T-helper 2 cell treated with Interferon-gamma antibody and Interleukin-4, amounts not matched to agents 5 μg/mL and 100 μg/mL, for 36 hours (primary cell): ENCODE measurements around the gene RYR2.

Experiments used
- DNase-seq: peaks from one replicate; pipeline ENCODE4 v3.0.0; 2021; ENCODE audit warnings: low spot score
- H3K27ac Mint-ChIP-seq: one replicate; pipeline ENCODE4 v1.8.0; 2021; ENCODE audit warnings: mild to moderate bottlenecking, mixed read lengths
- H3K27me3 Mint-ChIP-seq: one replicate; pipeline ENCODE4 v1.8.0; 2021; ENCODE audit warnings: low read depth, mixed read lengths
- H3K36me3 Mint-ChIP-seq: one replicate; pipeline ENCODE4 v1.8.0; 2021; ENCODE audit warnings: low read depth, mixed read lengths
- H3K4me1 Mint-ChIP-seq: one replicate; pipeline ENCODE4 v1.8.0; 2021; ENCODE audit warnings: low read depth, mixed read lengths
- H3K4me3 Mint-ChIP-seq: one replicate; pipeline ENCODE4 v1.8.0; 2022; ENCODE audit warnings: mild to moderate bottlenecking, moderate library complexity, mixed read lengths
- H3K9me3 Mint-ChIP-seq: one replicate; pipeline ENCODE4 v1.8.0; 2021; ENCODE audit warnings: mixed read lengths

The RYR2 gene

GRCh38 chr1:237509748-237510147, 467.8 kb downstream of the RYR2 start:
- Mint-ChIP-seq H3K9me3 (no peaks in the 10 kb centered on the region), H3K27me3 (peaks cover 11% of the 10 kb centered on the region), H3K4me1 (peaks cover 5% of the 10 kb centered on the region), H3K4me3 (no peak overlapping the region), H3K36me3 (no peaks in the 10 kb centered on the region), H3K27ac (no peak overlapping the region)
- DNase-seq = no peak

DNA sequence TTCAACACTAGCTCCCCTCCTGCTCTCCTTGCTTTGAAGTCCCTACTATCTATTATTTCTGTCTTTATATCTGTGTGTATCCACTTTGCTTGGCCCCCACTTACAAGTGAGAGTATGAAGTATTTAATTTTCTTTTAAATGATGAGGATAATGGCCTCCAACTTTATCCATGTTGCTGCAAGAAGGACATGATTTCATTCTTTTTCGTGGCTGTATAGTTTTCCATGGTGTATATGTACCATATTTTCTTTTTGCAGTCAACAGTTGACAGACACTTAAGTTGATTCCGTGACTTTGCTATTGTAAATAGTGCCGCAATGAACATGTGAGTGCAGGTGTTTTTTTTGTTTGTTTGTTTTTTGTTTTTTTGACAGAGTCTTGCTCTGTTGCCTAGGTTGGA, 483.1 kb downstream of the RYR2 start:
- no peaks in the 10 kb centered on the region for H3K36me3 Mint-ChIP-seq

GRCh38 chr1:237527761-237528160, 485.8 kb downstream of the RYR2 start:
- no peak for DNase-seq
- H3K27me3 Mint-ChIP-seq = no peaks in the 10 kb centered on the region
- H3K4me1 Mint-ChIP-seq = no peaks in the 10 kb centered on the region
- no peaks in the 10 kb centered on the region for H3K36me3 Mint-ChIP-seq
- no peak overlapping the region for H3K27ac Mint-ChIP-seq
- H3K4me3 Mint-ChIP-seq = no peak overlapping the region
- no peaks in the 10 kb centered on the region for H3K9me3 Mint-ChIP-seq

More for the DNA sequence above, 483.1 kb downstream of the RYR2 start:
- Mint-ChIP-seq H3K9me3 (no peaks in the 10 kb centered on the region), H3K4me3 (no peak overlapping the region), H3K27me3 (no peaks in the 10 kb centered on the region), H3K27ac (no peak overlapping the region), H3K4me1 (no peaks in the 10 kb centered on the region)
- no peak for DNase-seq

- Mint-ChIP-seq H3K4me1 (no peaks in the 10 kb centered on the region), H3K27ac (no peak overlapping the region), H3K27me3 (no peaks in the 10 kb centered on the region), H3K36me3 (no peaks in the 10 kb centered on the region), H3K4me3 (no peak overlapping the region), H3K9me3 (no peaks in the 10 kb centered on the region)
- no peak for DNase-seq
These were observed 486.6 kb downstream of the RYR2 start for GRCh38 chr1:237528545-237528944.

DNA sequence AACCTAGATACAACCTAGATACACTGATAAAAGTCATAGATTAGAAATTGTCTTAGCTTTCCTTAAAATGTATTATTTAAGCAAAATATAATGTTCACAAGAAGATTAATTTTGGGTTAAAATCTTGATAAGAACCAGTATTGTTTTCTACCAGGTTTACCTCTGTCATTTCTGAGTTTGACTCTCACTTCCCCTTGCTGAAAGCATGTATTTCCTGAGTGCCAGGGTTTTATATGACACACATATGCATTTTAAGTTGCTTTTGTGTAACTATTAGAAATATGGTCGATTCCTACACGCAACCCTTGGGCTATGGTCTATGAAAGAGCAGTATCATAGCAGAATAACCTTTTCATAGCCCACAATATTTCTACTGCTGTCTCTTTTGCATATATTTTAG, 497.1 kb downstream of the RYR2 start:
- H3K27me3 Mint-ChIP-seq = no peaks in the 10 kb centered on the region
- no peaks in the 10 kb centered on the region for H3K9me3 Mint-ChIP-seq
- no peak overlapping the region for H3K27ac Mint-ChIP-seq
- no peak overlapping the region for H3K4me3 Mint-ChIP-seq
- H3K36me3 Mint-ChIP-seq = no peaks in the 10 kb centered on the region
- no peak for DNase-seq
- no peaks in the 10 kb centered on the region for H3K4me1 Mint-ChIP-seq

GRCh38 chr1:237542525-237543418, 500.8 kb downstream of the RYR2 start:
- H3K4me1 Mint-ChIP-seq = no peaks in the 10 kb centered on the region
- no peak overlapping the region for H3K27ac Mint-ChIP-seq
- no peaks in the 10 kb centered on the region for H3K36me3 Mint-ChIP-seq
- no peak overlapping the region for H3K4me3 Mint-ChIP-seq
- no peak for DNase-seq
- no peaks in the 10 kb centered on the region for H3K9me3 Mint-ChIP-seq
- H3K27me3 Mint-ChIP-seq = no peaks in the 10 kb centered on the region

- Mint-ChIP-seq H3K4me1 (no peaks in the 10 kb centered on the region), H3K36me3 (no peaks in the 10 kb centered on the region), H3K27ac (no peak overlapping the region), H3K27me3 (no peaks in the 10 kb centered on the region), H3K4me3 (no peak overlapping the region), H3K9me3 (no peaks in the 10 kb centered on the region)
- no peak for DNase-seq
These were observed 511.1 kb downstream of the RYR2 start for GRCh38 chr1:237553078-237553477.

DNA sequence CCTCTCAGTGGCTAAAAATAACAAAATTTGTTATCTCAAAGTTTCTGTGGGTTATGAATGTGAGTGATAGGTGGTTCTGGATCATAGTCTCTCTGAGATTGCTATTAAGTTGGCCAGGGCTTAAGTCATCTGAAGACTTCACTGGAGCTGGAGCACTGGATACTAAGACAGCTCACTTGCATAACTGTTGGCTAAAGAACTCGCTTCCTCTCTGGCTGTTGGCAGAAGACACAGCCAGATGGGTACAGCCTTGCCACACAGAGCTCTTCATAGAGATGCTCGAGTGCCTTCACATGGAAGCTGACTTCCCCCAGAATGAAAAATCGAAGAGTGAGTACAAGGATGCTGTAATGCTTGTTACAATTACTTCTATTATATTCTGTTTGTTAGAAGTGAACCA, 514.9 kb downstream of the RYR2 start:
- H3K27ac Mint-ChIP-seq = no peak overlapping the region
- H3K4me3 Mint-ChIP-seq = no peak overlapping the region
- no peak for DNase-seq
- no peaks in the 10 kb centered on the region for H3K36me3 Mint-ChIP-seq
- no peaks in the 10 kb centered on the region for H3K27me3 Mint-ChIP-seq
- H3K9me3 Mint-ChIP-seq = no peaks in the 10 kb centered on the region
- no peaks in the 10 kb centered on the region for H3K4me1 Mint-ChIP-seq

DNA sequence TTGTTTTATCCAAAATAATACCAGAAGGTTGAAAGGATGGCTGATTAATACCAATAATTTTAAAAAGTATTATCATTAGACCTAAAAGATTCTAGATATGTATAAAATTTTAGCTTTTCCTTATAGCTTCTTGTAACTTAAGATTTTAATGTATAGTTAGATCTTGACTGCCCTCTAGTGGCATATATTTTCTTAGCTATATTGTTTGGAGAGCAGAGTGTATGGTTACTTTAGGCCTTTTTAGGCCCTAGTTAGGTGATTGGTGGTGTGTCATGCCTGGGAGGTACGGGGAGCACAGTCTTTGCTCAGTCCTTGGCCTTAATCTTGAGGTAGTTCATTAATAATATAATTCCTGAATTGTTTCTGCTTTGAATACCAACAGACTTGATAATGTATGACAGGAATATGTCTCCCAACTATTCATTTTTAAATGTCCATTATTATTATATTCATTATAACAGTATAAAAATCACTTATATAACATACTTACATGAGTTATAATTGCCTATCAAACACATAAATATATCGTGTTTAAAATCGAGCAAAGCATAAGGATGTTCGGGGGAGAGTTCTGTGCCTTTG, 520.3 kb downstream of the RYR2 start:
- H3K4me3 Mint-ChIP-seq = no peak overlapping the region
- no peaks in the 10 kb centered on the region for H3K4me1 Mint-ChIP-seq
- no peak for DNase-seq
- no peak overlapping the region for H3K27ac Mint-ChIP-seq
- no peaks in the 10 kb centered on the region for H3K9me3 Mint-ChIP-seq
- H3K36me3 Mint-ChIP-seq = no peaks in the 10 kb centered on the region
- H3K27me3 Mint-ChIP-seq = no peaks in the 10 kb centered on the region

- no peaks in the 10 kb centered on the region for H3K27me3 Mint-ChIP-seq
- H3K4me1 Mint-ChIP-seq = no peaks in the 10 kb centered on the region
- no peak for DNase-seq
- H3K4me3 Mint-ChIP-seq = no peak overlapping the region
- no peaks in the 10 kb centered on the region for H3K9me3 Mint-ChIP-seq
- no peaks in the 10 kb centered on the region for H3K36me3 Mint-ChIP-seq
- H3K27ac Mint-ChIP-seq = no peak overlapping the region
These were observed 523.3 kb downstream of the RYR2 start for GRCh38 chr1:237565236-237565635.

DNA sequence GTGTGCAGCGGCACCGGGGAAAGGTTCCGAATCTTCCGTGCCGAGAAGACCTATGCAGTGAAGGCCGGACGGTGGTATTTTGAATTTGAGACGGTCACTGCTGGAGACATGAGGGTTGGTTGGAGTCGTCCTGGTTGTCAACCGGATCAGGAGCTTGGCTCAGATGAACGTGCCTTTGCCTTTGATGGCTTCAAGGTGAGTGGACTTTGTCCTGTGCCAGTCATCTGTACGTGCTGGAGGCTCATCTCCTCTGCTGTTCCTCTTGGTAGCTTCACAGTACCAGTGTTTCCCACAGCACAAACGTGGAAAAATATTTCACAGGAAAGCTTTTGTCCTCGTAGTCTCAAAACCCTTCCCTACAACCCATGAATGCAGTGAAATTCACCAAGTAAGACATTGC, 524.6 kb downstream of the RYR2 start:
- Mint-ChIP-seq H3K36me3 (no peaks in the 10 kb centered on the region), H3K9me3 (no peaks in the 10 kb centered on the region), H3K4me1 (no peaks in the 10 kb centered on the region), H3K4me3 (no peak overlapping the region), H3K27me3 (no peaks in the 10 kb centered on the region), H3K27ac (no peak overlapping the region)
- no peak for DNase-seq

DNA sequence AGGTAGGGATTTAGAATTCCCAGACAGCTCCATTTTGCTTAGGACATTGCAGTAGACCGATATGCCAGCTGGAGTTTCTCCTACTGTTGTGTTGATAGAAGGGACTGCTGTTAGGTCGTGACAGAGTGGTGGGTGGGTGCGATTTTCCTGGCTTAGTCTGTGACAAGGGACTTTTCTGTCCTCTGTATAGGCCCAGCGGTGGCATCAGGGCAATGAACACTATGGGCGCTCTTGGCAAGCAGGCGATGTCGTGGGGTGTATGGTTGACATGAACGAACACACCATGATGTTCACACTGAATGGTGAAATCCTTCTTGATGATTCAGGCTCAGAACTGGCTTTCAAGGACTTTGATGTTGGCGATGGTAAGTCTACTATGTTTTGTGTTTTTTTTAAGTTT, 527.0 kb downstream of the RYR2 start:
- Mint-ChIP-seq H3K27me3 (no peaks in the 10 kb centered on the region), H3K4me1 (no peaks in the 10 kb centered on the region), H3K27ac (no peak overlapping the region), H3K36me3 (no peaks in the 10 kb centered on the region), H3K4me3 (no peak overlapping the region), H3K9me3 (no peaks in the 10 kb centered on the region)
- DNase-seq = no peak

DNA sequence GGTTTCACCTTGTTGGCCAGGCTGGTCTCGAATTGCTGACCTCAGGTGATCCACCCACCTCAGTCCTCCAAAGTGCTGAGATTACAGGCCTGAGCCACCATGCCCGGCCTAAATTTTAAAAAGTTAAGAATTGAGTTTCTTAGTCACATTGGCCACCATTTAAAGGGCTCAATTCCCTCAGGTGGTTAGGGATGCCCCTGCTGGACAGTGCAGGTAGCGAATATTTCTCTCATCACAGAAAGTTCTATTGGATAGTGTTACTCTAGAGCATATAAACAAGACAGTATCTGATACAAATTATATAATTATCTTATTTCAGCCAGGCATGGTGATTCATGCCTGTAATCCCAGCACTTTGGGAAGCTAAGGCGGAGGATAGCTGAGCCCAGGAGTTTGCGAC, 528.5 kb downstream of the RYR2 start:
- H3K4me1 Mint-ChIP-seq = no peaks in the 10 kb centered on the region
- H3K36me3 Mint-ChIP-seq = no peaks in the 10 kb centered on the region
- no peaks in the 10 kb centered on the region for H3K27me3 Mint-ChIP-seq
- DNase-seq = no peak
- no peak overlapping the region for H3K27ac Mint-ChIP-seq
- H3K9me3 Mint-ChIP-seq = peaks cover 3% of the 10 kb centered on the region
- no peak overlapping the region for H3K4me3 Mint-ChIP-seq

GRCh38 chr1:237574536-237574935, 532.6 kb downstream of the RYR2 start:
- no peak overlapping the region for H3K27ac Mint-ChIP-seq
- no peaks in the 10 kb centered on the region for H3K27me3 Mint-ChIP-seq
- H3K4me3 Mint-ChIP-seq = no peak overlapping the region
- peaks cover 23% of the 10 kb centered on the region for H3K9me3 Mint-ChIP-seq
- H3K36me3 Mint-ChIP-seq = no peaks in the 10 kb centered on the region
- no peak for DNase-seq
- no peaks in the 10 kb centered on the region for H3K4me1 Mint-ChIP-seq

DNA sequence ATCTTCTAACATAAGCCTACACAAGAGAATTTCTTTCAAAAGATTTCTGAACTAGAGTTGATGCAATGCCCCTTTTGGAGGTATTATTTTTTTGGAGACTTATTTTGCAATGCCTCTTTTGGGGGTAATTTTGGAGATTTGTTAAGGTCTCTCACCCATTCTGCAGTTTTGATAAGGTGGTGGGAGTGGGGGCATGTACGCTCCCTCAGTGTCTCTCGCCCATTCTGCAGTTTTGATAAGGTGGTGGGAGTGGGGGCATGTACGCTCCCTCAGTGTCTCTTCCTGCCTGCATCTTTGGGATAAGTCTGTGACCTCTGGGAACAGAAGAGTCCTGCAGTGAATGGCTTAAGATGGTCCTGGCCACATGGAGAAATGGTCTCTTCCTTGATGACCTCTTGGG, 536.6 kb downstream of the RYR2 start:
- no peaks in the 10 kb centered on the region for H3K36me3 Mint-ChIP-seq
- DNase-seq = no peak
- no peak overlapping the region for H3K27ac Mint-ChIP-seq
- H3K4me1 Mint-ChIP-seq = no peaks in the 10 kb centered on the region
- H3K9me3 Mint-ChIP-seq = peaks cover 23% of the 10 kb centered on the region
- H3K4me3 Mint-ChIP-seq = no peak overlapping the region
- H3K27me3 Mint-ChIP-seq = no peaks in the 10 kb centered on the region
